ENCODE results near the gene RASL12. TPM values are rescaled to one million over a fixed set of nuclear protein-coding genes. Genes with fewer than 3 reads are reported as not detected.
"Not testable (repeated sequence)": the region's sequence is repeated elsewhere in the genome, so short reads cannot be mapped to it uniquely, and the experiment has no call there.

Gene RASL12, protein sequence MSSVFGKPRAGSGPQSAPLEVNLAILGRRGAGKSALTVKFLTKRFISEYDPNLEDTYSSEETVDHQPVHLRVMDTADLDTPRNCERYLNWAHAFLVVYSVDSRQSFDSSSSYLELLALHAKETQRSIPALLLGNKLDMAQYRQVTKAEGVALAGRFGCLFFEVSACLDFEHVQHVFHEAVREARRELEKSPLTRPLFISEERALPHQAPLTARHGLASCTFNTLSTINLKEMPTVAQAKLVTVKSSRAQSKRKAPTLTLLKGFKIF
- total RNA-seq = not detected in 2 replicates

DNA sequence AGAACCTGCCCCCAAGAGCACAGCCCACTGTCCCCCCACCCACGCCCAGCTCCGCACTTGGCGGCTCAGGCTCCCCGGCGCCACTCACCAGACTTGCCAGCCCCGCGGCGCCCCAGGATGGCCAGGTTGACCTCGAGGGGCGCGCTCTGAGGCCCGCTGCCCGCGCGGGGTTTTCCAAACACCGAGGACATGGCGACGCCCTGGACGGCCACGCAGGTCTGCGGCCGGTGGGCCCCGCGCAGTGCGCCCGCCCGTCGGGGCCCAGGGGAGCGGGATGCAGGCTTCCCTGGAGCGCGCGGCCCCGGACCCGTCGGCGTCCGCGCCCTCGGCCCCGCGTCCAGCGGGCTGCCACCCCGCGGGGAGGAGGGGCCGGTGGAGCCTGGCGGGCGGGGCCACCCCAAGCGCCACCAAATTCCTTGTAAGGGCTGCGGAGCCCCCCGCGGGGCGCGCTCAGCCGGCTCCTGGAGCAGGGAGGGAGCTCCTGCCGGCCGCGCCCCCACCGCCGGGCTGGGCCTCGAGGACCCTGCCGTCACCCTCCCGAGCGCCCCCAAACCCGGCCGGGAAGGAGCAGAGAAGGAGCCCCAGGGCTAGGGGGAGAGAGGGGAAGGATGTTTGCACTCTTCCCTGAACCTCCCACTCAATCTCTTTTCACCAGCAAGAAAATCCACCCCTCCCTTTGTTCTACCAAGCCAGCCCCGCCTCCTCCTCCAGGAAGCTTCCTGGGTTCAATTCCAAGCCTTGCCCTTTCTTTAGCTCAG is at the start of gene RASL12:
TSS of gene RASL12 (minus strand) at position 347 of the 758 bp plus-strand sequence. CDS start at position 191, 156 bp downstream.
- DNase-seq (ENCODE audit: low read depth in 2 of 2) = no peak

DNA sequence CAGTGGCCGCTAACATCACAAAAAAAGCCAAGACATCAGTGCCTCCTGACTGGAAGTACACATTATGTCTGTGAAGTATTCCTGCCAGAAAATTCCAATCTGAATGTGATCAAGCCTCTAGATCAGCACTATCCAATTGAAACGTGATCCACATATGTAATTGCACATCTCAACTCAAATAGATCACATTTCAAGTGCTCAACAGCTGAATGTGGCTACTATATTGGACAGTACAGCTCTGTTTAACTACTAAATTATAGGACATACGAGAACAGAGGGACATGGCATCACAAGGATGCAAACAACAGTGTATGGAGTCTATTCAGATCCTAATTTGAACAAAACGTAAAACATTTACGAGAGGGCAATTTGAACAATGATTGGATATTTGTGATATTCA is 47.8 kb upstream of the RASL12 start:
- no peak for DNase-seq (ENCODE audit: low read depth in 2 of 2)

DNA sequence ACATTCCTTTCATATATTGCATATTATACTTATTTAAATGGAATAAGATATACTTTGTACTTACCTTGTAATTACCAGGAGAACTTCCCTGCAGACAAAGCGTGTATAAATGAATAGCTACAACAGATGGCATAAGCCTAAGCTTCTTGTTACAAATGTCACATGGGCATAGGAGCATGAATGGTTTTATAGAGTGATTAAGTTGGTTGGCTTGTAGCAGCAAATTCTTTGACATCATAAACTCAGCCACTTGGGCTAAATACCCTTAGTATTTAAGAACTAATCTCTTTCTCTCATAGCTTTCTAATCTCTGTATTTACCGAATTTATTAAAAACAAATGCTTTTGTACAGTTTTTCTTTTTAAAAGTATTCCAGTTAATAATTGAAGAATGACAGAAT is 47.3 kb upstream of the RASL12 start, which contains the start of gene UBAP1L:
TSS of gene UBAP1L (minus strand) at position 115 of the 400 bp plus-strand sequence. CDS start 8,985 bp downstream, outside the sequence.
- DNase-seq (ENCODE audit: low read depth in 2 of 2) = no peak

DNA sequence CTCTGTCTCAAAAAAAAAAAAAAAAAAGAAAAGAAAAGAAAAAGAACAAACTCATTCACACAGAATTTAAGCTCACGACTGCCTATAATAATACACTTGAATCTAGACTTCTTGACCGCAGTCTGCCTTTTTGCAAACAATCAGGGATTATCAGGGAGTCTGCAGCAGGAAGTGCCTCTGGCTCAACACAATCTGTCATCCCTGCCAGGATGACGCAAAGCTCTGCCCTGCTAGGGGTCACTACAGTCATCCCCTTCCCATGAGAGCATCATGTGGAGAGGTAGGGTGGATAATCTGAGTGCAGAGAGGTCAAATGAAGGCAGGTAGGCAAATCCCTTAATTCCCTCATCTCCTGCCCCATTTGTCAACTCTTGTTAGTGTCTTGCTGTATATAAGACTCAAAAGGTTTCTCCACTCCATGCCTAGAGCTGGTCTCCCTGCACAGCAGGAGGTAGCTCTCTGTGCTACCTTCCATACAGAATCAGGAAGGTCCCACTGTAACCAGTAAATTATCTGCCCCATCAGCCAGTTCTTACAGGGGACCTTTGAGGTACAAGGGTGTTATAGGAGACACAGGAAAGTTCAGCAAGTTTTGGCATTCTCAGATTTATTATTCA is 43.0 kb upstream of the RASL12 start:
- DNase-seq (ENCODE audit: low read depth in 2 of 2) = peak; percentile 95

DNA sequence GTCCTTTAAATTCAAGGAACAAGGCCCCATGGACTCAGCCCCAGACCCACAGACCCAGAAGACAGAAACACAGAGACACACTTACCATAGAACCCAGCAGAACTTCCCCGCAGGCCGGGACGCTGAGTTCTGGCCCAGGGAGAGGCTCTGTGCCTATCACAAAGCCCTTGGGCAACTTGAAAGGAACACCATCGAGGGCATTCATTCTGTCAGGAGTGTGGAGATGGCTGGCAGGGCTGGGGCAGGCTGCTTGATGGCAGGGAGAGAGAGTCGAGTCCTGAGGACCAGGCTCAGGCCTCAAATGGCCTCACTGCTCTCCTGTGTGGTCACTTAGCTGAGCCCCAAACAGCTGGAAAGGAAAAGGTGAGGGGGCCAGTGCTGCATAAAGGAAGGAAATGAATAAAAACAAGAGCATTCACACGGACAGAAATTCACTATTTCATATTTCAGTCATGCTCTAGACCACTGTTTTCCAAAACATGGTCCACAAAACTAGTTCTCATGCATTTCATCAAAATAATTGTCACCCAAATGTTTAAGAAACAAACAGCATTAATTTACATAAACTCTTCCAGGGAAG is 38.3 kb upstream of the RASL12 start:
- DNase-seq (ENCODE audit: low read depth in 2 of 2) = peak; percentile 54 to 88

DNA sequence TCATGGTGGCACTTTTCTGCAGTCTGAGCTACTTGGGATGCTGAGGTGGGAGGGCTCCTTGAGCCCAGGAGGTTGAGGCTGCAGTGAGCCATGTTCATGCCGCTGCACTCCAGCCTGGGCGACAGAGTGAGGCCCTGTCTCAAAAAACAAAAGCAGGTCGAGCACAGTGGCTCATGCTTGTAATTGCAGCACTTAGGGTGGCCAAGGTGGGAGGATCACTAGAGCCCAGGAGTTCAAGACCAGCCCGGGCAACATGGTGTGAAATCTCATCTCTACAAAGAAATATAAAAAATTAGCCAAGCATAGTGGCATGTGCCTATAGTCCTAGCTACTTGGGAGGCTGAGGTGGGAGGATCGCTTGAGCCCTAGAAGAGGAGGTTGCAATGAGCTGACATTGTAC is 37.2 kb upstream of the RASL12 start:
- no peak for DNase-seq (ENCODE audit: low read depth in 2 of 2)

DNA sequence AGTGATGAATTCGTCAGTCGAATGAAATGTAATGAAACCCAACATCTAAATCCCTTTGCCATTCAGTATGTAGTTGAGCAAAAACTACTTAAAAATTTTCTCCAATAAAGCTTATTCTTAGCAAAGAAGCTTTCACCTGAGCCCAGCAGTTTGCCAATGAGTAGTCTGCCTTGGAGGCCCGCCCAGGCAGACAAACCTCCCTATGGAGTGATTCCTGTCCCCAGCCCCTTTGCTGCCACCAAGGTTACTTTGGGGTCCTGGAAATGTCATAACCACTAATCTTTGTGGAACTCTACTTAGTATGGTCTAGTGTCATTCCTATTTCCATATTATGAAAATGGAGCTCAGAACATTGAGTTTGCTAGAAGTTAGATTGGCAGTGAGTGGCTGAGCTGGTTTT is 35.1 kb upstream of the RASL12 start:
- DNase-seq (ENCODE audit: low read depth in 2 of 2) = no peak

DNA sequence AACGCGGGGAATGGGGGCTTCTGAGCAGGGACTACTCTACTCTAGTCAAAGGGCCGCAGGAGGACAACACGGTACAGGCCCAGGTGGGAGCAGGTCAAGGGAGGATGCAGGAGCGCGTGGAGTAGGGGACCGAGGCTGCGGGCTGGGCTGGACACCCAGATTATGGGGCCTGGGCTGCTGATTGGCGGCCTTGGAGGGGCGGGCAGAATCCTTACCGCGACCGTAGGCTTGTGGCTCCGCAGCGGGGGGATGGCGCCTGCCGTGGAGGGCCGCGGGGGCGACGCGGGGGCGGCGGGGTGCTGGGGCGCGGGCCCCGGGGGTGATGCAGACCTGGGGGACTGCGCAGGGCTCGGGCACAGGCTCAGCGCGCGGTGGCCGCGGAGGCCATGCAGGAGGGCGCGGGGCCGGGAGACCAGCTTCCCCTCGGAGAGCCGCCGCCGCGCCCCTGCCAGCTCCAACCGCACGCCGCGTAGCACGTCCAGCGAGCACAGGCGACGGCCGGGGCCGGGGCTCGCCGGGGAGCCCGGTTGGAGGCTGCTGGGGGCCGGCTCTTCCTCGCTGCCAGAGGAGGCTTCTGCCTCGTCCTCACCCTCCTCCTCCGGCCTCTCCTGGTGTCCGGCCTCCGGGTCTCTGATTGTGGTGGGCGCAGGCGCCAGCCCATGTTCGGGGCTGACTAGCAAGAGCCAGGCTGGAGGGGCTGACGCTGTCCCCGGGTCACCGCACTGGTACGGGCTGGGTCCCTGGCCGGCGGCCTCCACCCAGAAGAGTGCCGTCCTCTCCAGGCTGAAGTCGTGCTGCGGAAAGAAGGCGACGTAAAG is 34.3 kb upstream of the RASL12 start:
- no peak for DNase-seq (ENCODE audit: low read depth in 2 of 2)

DNA sequence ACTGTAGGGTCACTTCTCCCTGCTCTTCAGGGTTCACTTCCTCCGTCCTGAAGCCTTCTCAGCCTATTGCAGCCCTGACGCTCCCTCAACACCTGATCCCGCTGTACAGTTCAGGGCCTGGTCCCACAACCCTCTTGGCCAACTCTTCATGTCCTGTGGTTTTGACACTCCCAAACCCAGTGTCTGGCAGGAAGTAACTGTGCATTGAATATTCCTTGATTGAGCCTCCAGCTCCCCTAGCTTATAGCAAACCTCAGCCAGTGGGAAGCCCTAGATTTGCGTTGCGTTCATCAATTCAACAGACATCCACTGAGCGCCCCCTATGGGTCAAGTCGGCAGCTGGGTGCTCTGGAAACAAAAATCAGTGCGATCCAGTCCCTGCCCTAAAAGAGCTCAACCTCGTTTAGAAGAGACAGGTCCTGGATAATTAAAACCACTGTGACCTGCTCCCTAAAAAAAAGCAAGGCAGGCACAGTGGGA is 33.7 kb upstream of the RASL12 start:
- DNase-seq (ENCODE audit: low read depth in 2 of 2) = peak; percentile 60 to 77

DNA sequence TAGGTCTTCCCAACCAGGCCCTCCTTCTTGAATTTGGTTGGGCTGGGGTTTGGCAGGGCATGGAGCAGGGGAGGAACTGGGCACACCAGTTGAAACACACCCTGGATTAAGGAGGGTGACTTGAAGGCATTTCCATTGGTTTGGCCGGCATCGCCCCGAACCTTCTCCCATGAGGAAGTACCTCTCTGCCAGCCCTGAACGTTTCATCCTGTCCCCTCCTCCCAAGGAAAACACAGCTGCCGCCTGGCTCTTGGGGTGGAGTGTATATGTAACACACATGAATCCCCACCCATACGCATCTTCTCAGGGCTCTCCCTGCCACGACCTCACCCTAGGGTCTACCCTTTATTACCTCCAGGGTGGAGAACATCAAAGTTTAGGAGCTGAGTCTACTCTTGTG is 32.7 kb upstream of the RASL12 start:
- no peak for DNase-seq (ENCODE audit: low read depth in 2 of 2)

DNA sequence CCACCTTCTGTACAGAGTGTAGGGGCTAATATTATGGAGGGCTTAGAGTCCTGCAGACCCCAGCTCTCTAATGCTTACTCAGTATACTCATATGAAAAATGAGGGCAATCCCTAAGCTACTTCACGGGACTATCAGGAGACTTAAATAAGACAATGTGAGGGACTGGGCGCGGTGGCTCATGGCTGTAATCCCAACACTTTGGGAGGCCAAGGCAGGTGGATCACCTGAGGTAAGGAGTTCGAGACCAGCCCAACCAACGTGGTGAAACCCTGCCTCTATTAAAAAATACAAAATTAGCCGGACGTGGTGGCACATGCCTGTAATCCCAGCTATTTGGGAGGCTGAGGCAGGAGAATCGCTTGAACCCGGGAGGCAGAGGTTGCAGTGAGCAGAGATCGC is 32.0 kb upstream of the RASL12 start:
- DNase-seq (ENCODE audit: low read depth in 2 of 2) = not testable (repeated sequence)

DNA sequence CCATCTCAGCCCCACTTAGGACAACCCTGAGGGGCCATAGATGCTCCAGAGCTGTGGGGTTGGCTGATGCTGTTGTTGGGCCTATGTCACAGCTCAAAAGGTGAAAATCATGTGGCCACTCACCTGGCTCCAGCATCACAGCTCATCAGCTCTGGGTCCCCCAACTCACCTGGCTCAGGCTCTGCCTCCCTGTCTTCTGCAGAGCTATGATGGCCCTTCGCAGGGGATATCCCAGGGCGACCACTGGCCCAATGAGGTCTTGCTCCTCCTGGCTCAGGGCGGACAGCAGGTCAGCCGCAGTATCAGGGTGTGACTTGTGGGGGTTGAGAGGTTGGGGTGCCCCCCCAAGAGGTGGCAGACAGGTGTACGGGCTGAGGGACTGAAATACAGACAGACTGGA is 31.5 kb upstream of the RASL12 start:
- no peak for DNase-seq (ENCODE audit: low read depth in 2 of 2)

DNA sequence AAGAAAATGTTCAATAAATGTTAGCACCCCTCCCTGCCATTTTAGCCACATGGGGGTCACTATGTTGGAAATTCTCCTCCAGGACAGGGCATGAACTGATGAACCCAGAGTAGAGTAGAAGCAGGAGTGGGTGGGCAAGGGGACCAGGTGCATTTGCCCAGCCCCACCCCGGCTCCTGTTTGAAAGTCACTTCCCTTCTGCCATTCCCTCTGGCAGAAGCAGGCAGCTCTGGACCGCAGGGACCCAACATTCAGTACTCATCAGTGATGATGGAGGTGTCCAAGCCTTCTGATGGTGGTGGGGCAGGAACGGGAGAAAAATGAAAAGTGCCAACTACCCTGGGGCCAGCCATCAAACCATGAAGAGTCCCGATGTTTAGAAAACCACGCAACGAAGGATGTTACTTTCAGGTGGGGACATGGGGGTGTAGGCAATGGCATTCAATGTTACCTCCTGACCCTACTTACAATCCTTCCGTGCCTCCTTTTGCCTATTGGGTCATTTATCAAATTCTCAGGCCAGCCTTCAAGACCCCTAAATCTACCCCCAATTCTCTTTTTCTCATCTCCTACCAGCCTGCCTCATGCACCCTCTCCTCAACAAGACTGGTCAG is 30.0 kb upstream of the RASL12 start:
- DNase-seq (ENCODE audit: low read depth in 2 of 2) = no peak

DNA sequence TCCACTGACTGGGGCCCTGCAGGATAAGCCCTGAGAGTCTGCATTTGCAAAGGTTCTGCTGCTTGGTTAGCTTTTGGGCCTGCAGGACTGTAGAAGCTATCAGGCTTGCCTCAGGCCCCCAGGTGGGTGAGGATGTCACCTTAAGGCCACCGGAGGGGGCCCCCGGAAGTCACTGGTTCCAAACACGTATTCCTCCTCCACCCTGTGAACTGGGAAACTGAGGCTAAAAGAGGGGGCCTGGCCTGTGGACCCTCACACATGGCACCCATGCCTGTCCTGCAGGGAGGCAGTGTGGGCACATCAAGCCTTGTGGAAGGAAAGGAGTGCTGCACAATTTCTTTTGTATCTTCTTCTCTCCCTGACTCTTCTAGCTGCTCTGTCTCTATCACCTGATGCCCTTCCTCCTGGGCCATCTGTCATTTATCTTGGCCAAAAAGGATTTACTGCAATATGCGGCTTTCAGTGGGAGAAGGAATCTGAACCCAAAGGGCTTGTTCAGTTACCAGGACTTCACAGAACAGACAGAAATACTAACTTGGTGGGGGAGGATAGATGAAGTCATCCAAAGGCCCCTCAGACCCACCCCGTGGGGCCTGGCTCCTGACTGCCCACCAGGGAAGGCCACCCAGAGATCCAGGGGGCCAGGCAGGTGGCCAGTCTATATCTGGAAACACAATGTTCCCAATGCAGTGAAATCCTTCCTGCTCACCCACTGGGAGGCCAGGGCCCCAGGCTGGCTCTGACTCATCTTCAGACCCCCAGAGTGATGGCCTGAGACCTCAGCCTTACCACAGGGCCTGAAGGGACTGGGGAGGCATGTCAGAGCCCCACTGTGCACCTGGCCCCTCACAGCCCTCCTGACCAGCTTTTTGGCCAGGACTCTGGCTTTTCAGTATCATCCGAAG is 28.9 kb upstream of the RASL12 start:
- no peak for DNase-seq (ENCODE audit: low read depth in 2 of 2)

DNA sequence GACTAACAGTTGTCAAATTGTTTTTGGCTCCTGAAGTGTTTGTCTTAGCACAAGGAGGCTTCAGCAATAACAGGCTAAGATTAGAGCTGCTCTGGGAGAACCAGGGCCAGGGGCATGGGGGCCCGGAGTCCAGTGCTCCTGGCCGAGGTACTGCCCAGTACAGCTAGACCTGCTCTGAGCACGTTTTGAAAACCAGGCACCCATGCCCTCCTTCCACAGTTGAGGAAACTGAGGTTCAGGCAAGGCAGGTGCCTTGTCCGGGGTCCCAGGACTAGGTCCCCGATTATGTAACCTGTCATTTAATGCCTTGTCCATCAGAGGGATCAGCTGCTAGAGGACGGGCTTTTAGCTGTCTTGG is 27.9 kb upstream of the RASL12 start:
- no peak for DNase-seq (ENCODE audit: low read depth in 2 of 2)

DNA sequence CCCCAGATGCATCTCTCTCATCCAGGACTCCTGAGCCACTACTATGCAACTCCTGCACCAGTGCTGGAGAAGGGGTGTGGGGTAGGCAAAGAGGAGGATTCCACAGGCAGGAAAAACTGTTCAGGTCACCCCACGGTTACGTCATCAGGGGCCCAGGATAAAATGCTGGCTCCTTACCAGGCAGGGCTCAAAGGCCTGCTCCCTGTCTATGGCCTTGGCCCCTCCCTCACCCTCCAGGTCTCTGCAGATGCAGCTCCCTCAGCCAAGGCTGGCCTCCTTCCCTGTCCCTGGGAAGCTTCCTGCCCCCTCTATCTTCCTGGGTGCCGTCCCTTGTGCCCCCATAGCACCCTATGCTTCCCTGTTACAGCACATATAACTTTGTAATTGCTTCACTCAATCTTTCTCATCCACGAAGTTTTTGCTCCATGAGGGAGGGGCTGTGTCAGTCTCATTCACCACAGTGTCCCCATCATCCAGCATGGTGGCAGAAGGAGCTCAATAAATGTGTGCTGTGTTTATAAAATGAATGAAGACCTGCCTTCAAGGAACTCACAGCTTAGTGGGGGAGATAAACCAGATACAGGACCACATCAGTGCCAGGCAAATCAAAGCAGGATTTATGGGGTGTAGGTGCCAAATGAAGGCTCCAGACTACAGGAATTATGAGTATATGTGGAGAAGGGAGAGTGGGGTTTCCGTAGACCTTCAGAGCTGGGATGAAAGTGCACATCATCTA is 27.4 kb upstream of the RASL12 start:
- no peak for DNase-seq (ENCODE audit: low read depth in 2 of 2)

DNA sequence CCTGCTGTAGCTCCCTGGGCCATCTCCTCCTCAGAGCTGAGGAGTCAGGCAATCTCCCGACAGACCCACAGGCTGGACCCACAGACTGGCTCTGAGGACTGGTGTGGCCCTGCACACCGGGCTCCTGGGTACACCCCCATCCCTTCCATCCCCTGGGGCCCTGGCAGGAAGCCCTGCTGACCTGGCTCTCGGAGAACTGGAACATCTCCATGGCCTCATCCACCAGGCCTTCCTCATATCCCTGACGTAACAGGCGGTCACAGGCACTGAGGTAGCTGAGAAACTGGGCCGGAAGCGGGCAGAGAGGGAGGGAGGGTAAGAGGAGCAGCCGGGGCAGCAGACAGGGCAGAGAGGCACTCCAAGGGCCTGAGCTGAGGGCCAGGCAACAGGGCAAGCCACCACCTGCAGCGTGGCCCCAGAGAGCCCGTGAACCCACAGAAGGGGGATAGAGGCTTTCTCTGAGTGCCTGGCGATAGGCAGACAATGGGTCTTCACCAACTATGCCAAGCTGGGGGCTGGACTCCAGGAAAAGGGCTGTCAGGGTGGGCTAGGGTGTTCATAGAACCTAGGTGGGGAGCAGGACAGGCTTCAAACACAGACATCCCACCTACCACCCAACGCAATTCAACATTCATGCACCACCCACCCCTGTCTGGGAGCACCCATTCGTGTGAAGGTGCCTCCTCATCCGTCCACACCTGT is 26.7 kb upstream of the RASL12 start:
- peak in 1 of 2 donors; percentile 70 for DNase-seq (ENCODE audit: low read depth in 2 of 2)

DNA sequence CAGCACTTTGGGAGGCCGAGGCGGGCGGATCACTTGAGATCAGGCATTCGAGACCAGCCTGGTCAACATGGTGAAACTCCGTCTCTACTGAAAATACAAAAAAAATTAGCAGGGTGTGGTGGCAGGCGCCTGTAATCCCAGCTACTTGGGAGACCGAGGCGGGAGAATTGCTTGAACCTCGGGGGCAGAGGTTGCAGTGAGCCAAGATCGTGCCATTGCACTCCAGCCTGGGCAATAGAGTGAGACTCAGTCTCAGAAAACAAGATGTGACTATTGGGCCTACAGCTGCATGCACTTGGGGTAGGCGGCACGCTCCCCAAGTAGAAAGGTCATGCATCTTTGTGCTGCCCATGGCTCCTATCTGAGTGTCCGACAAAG is 26.0 kb upstream of the RASL12 start:
- DNase-seq (ENCODE audit: low read depth in 2 of 2) = not testable (repeated sequence)
